HL-60/S4 (cell line): ENCODE measurements around the gene SDHAF3.
"Not testable (repeated sequence)": the region's sequence is repeated elsewhere in the genome, so short reads cannot be mapped to it uniquely, and the experiment has no call there.

Experiments
- in situ Hi-C: fragments of 300-500 bp; cut with MboI; formaldehyde crosslinking; loops from 2 replicates; pipeline ENCODE4 v1.14.3; 2022; ENCODE audit warnings: low sequenced_read_pairs

Gene SDHAF3

DNA sequence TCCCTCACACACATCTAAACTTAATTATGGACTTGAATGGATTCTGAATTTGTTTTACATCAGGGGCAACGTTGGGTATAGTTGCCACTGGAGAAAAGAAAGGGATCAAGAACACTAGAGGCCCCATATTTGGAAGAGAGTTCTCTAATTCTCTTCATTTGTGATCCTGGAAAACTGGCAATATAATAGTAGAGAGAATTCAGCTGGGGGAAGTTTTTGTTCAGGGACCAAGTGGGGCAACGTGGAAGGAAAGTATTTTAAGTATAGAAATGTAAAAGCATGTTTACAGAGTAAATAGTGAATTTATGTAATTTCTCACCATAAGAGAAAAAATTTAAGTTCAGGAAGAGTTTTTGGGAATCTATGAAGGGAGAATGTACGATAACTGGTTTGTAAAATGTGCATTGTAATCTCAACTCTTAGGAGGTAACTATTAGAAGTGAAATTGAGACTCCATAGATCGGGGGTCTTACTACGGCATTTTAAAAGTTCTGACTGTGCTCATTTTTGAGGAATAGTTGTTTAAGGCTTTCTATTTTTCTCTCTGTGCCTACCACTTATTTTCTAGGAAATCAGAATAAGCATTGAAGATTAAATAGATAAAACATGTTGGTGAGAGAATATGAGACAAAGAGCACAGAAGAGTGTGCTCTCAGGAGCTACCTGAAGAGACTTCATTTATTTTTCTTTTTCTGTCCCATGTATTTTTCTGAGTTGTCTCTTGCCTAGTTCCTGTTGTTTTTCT, 3.4 kb downstream of the SDHAF3 start:
- in situ Hi-C loops = no loop called here

DNA sequence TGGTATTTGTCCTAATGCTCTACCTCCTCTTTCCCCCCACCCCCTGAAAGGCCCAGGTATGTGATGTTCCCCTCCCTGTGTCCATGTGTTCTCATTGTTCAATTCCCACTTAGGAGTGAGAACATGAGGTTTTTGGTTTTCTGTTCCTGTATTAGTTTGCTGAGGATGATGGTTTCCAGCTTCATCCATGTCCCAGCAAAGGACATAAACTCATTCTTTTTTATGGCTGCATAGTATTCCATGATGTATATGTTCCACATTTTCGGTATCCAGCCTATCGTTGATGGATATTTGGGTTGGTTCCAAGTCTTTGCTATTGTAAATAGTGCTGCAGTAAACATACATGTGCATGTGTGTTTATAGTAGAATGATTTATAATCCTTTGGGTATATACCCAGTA, 5.6 kb downstream of the SDHAF3 start:
- in situ Hi-C loops = not testable (repeated sequence)

DNA sequence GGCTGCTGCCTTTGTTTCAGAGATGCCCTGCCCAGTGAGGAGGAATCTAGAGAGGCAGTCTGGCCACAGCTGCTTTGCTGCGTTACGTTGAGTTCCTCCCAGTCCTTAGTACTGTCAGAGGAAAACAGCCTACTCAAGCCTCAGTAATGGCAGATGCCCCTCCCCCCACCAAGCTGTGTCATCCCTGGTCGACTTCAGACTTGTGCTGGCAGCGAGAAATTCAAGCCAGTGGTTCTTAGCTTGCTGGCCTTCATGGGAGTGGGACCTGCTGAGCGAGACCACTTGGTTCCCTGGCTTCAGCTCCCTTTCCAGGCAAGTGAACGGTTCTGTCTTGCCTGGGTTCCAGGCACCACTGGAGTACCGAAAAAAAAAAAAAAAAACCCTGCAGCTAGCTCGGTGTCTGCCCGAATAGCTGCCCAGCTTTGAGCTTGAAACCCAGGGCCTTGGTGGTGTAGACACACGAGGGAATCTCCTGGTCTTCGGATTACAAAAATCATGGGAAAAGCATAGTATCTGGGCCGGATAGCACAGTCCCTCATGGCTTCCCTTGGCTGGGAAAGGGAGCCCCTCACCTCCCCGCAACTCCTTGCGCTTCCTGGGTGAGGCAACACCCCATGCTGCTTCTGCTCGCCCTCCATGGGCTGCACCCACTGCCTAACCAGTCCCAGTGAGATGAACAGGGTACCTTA, 9.1 kb downstream of the SDHAF3 start:
- in situ Hi-C loops = no loop called here

DNA sequence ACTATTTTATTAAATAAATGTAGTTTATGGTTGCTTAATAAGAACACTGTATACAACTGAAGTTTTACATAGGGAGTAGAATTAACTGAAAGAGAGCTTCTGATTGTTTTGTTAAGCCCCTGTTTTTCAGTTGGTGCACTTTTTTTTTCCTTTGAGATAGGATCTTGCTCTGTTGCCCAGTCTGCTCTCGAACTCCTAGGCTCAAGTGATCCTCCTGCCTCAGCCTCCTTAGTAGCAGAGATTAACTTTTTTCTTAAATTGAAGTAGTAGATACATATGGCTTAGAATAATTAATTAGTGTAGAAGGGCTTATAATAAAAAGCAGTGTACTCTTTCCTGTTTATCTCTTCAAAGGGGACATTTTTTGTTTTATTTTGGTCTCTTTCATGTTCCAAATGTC, 11.2 kb downstream of the SDHAF3 start:
- in situ Hi-C loops = no loop called here

DNA sequence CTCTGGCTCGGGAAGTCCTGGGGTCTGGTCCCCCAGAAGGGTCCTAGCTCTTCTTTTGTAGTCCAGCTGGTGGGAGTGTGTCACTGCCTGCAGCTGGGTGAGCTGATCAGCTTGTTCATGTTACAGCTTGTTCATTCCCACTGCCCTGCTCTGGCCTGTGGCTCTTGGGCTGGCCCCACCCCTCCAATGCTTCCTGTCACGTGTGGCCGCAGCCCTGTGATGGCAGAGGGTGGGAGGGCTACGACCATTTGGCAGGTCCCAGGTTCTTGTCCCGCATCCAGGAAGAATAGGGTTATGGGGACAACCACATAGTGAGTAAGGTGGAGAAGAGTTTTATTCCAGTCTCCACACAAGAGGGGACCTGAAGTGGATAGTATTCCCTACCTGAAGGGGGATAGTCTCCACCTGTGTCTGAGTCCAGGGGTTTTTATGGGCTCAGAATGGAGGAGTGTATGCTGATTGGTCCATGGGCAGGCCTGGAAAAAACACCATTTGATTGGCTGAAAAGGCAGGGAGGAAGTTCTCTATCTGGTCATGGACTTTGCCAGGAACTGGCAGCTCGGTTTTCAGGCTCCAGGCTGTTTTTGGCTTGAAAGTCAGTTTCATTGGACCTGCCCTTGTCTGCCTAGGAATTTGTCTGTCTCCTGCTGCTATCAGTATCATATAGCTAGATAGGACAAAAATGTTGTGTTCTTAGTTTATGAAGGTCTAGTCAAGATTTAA, 13.1 kb downstream of the SDHAF3 start:
- in situ Hi-C loops = no loop called here

DNA sequence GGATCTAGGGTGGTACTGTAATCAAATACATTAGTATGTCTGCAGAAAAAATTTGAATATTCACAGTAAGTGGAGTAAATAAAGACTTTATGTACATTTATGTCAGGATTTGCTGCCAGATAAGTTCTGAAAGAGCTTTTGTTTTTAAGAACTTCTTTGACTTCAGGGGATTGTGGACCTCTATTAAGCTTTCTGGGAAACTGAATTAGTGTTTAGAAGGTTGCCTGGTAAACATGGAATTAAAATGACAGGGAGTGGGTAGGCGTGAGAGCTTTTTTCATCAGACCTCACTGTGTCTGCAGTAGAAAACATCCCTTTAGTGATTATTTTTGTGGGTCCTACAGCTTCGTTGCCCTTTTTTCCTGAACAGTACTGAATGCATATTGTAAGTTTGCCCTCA, 15.7 kb downstream of the SDHAF3 start:
- in situ Hi-C loops = no loop called here

DNA sequence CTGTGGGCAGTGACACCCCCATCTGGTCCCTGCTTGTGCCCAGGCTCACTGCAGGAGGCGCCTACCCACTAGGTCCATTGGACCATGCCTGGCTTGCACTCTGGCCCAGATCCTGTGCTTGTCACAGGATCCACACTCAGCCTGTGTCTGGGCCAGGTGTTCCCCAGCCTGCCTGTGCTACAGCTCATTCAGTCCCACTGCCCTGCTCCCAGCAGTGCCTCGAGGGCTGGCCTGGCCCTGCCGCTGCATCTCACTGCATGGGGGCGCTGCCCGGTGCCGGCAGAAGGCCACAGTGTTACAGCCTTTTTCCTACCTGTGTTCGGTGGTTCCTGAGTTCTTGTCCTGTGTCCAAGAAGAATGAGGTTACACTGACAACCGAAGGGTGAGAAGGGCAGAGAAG, 21.3 kb downstream of the SDHAF3 start:
- in situ Hi-C loops = no loop called here

DNA sequence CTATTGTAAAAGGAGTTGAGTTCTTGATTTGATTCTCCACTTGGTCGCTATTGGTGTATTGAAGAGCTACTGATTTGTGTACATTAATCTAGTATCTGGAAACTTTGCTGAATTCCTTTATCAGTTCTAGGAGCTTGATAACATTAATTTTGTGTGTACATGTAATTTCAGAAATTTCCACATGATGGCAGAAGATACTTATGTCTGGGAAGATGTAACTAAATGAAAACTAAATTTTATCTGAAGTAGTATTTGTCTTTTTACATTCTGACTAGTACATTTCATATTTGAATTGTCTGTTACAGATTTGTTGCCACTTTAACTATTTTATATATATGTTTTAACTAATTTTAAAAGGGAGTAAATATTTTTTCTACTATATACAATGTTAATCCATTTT, 27.6 kb downstream of the SDHAF3 start:
- in situ Hi-C loops = no loop called here

DNA sequence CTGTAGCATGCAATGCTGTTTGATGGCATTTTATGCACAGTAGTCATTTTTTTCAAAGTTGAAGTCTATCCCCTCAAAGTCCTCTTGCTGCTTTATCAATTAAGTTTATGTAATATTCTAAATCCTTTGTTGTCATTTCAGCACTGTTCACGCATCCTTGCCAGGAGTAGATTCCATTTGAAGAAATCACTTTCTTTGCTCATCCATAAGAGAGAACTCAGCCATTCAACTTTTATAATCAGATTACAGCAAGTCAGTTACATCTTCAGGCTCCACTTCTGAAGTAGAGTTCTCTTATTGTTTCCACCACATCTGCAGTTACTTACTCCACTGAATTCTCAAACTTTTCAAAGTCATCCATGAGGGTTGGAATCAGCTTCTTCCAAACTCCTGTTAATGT, 32.3 kb downstream of the SDHAF3 start:
- in situ Hi-C loops = no loop called here

DNA sequence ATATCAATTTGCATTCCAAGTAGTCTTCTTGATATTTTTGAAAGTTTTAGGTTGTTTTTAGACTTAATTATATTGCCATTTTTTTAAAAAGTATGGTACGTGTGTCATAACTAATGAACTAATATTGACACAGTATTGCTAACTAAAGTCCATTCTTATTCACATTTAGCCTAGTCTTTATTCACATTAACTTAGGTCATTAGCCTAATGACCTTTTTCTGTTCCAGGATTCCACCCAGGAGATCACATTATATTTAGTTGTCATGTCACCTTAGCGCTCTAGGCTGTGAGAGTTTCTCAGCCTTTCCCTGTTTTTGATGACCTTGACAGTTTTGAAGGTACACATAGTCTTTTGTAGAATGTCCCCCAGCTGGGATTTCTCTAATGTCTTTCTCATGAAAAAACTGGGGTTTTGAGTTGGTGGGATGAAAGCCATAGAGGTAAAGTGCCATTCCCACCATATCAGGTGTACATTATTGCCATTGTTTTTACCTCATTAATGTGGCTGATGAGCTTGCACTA, 38.5 kb downstream of the SDHAF3 start:
- in situ Hi-C loops = no loop called here

DNA sequence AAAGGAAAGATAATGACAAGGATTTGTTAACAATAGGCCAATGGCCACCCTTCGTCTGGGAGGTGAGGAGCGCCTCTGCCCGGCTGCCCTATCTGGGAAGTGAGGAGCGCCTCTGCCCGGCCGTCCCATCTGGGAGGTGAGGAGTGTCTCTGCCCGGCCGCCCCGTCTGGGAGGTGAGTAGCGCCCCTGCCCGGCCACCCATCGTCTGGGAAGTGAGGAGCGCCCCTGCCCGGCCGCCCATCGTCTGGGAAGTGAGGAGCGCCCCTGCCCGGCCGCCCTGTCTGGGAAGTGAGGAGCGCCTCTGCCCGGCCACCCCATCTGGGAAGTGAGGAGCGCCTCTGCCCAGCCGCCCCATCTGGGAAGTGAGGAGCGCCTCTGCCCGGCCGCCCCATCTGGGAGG, 42.5 kb downstream of the SDHAF3 start:
- in situ Hi-C loops = not testable (repeated sequence)

DNA sequence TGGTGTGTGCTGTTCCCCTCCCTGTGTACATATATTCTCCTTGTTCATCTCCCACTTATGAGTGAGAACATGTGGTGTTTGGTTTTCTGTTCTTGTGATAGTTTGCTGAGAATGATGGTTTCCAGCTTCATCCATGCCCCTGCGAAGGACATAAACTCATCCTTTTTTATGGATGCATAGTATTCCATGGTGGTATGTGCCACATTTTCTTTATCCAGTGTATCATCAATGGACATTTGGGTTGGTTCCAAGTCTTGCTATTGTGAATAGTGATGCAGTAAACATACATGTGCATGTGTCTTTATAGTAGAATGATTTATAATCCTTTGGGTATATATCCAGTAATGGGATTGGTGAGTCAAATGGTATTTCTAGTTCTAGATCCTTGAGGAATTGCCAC, 44.1 kb downstream of the SDHAF3 start:
- in situ Hi-C loops = not testable (repeated sequence)

DNA sequence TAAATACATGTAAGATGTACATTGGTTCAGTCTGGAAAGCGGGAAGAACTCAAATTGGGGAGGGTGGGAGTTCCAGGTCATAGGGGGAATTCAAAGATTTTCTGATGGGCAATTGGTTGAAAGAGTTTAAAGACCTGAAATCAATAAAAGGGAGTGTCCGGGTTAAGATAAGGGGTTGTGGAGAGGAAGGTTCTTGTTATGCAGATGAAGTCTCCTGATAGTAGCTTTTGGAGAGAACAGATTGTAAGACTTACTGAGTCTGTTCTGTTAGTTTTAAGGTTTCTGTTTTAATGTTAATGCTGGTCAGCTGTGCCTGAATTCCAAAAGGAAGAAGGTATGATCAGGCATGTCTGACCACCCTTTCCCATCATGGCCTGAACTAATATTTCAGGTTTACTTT, 48.8 kb downstream of the SDHAF3 start:
- in situ Hi-C loops = no loop called here

DNA sequence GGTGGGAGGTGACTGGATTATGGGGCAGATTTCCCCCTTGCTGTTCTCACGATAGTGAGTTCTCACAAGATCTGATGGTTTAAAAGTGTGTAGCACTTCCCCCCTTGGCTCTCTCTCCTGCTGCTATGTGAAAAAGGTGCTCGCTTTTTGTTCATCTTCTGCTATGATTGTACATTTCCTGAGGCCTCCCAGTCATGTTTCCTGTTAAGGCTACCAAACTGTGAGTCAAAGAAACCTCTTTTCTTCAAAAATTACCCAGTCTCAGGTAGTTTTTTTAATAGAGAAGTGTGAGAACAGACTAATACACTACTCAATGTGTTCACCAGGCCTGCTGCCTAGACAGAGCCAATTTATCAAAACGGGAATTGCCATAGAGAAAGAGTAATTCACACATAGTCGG, 49.7 kb downstream of the SDHAF3 start:
- in situ Hi-C loops = no loop called here

DNA sequence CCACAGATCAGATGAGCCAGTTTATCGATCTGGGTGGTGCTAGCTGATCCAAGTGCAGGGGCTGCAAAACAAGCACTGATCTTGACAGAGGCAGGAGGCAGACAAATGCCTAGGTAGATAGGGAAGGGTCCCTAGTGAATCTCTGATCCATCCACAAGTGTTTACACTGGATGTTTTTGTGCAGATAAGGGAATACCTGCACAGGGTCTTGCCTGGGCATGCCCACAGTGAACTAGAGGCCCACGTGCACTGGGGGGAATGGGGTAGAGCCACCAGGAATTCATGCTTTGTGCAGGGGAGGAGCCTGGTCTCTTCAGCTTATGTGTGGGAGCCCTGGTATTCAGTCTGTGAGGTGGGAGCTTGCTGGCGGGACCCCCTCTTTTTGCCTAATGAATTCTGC, 50.3 kb downstream of the SDHAF3 start:
- in situ Hi-C loops = no loop called here

DNA sequence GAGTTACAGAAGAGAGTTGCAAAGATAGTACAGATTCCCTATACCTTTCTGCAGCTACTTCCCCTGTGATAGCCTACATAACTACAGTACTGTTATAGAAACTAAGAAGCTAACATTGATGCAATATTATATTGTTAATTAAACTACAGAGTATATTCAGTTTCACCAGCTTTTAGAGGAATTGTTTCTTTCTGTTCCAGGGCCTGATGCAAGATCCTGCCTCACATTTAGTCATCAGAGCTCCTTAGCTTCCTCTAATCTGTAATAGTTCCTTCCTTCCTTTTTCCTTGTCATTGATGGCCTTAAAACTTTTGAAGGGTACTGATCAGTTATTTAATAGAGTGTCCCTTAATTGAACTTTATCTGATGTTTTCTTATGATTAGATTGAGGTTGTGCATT, 56.8 kb downstream of the SDHAF3 start:
- in situ Hi-C loops = no loop called here

DNA sequence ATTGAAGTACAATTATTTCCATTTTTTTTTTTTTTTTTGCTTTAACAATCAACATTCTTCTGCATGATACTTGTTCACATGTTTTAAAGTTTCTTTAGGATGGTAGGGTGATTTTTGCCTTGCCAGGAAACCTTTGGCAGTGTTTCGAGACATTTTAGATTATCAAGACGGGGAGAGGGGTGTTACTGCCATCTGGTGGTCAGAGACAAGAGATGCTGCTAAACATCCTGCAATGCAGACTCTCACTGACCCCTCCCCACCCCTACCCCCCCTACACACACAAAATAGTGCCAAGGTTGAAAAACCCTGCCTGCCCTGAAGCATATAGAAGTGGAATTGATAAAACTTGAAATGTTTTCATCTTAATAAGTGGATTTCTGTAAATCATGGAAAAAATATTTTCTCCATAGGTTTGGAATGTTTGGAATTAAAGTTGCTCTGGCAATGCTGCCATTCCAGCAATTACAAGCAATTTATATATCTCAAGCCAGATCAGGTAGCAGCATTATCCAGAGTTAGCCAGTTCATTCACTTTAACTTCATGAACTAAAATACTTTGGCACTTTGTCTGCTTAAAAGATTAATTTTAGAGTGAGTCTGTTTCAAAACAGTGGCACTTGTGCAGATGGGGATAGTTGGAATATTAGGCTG, 62.1 kb downstream of the SDHAF3 start:
- in situ Hi-C loops = no loop called here

DNA sequence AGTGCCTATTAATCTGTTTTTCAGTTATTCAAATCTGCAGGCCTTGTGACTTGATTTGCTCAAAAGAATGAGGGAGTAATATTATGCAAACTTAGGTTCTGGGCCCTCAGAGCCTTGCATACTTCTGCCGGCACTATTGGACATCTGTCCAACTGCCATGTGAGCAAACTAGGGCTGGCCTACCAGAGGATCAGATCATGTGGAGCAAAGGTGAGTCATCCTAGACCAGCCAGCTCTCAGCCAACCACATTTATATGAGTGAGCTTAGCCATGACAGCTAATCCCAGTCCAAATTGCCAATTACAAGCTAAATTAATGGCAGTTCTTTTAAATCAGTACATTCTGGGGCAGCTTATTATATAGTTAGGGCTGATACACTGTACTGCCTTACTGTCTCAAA, 69.6 kb downstream of the SDHAF3 start:
- in situ Hi-C loops = no loop called here

DNA sequence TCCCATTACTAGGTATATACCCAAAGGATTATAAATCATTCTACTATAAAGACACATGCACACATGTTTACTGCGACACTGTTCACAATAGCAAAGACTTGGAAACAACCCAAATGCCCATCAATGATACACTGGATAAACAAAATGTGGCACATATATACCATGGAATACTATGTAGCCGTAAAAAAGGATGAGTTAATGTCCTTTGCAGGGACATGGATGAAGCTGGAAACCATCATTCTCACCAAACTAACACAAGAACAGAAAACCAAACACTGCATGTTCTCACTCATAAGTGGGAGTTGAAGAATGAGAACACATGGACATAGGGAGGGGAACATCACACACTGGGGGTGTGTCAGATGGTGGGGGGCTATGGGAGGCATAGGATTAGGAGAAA, 78.7 kb downstream of the SDHAF3 start:
- in situ Hi-C loops = not testable (repeated sequence)

DNA sequence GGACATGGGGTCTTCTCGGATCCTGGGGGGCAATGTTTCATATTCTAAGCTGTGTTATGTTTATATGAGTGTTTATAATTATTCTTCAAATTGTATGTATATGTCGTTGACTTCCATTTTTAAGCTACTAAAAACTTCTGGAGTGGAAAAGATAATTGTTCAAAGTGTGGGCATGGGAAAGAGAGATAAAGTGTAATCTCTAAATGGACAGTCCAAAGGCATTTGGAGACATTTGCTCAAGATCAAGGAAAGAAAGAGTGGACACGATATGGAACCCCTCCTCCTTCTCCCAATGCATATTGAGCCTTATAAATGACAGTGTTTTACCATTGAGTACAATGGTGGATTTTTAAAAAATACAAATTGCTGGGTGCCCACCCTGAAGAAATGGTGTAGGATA, 81.1 kb downstream of the SDHAF3 start:
- in situ Hi-C loops = no loop called here

DNA sequence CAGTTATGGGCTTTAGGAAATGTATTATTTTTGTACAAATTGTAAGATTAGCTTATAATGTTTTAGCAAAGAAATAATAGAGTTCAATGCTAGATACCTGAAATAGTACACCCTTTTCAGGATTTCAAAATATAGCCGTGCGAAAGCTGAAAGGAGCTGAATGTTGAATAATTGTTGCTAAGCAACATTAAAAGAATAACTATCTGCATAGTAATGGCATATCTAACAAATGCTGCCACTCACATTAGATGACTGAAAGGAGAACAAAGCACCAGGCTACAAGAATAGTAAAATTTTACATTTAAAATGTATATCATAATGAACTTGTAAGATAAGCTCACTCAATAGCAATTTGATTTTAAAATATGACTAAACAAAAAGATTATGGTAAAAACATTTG, 82.5 kb downstream of the SDHAF3 start:
- in situ Hi-C loops = no loop called here
